NCI-H82 treated with DMSO at 0.1 percent for 48 hours (cell line): ENCODE measurements around the gene ETV5.
"Not testable (repeated sequence)": the region's sequence is repeated elsewhere in the genome, so short reads cannot be mapped to it uniquely, and the experiment has no call there.

ENCODE experiments used
- DNase-seq: peaks from one replicate; lab custom pipeline; 2025; ENCODE audit not compliant: unreplicated experiment; lab: John Stamatoyannopoulos, UW

Gene ETV5

GRCh38 chr3:186025161-186025560 lies 83.7 kb downstream of the ETV5 start:
- DNase-seq = no peak

GRCh38 chr3:186024210-186024609 lies 84.7 kb downstream of the ETV5 start:
- no peak for DNase-seq

GRCh38 chr3:186022931-186023330 lies 86.0 kb downstream of the ETV5 start:
- no peak for DNase-seq

GRCh38 chr3:186021673-186022362 lies 87.1 kb downstream of the ETV5 start:
- DNase-seq = no peak

GRCh38 chr3:186021250-186021649 lies 87.6 kb downstream of the ETV5 start:
- not testable (repeated sequence) for DNase-seq

GRCh38 chr3:186019288-186019687 lies 89.6 kb downstream of the ETV5 start:
- DNase-seq = not testable (repeated sequence)

GRCh38 chr3:186014866-186015265 lies 94.0 kb downstream of the ETV5 start:
- DNase-seq = no peak

- DNase-seq = no peak
Observed at GRCh38 chr3:186013312-186013711, 95.6 kb downstream of the ETV5 start.

- DNase-seq = no peak
Observed at GRCh38 chr3:186012137-186012536, 96.8 kb downstream of the ETV5 start.

- DNase-seq = no peak
Observed at GRCh38 chr3:186004671-186005070, 104.2 kb downstream of the ETV5 start.

GRCh38 chr3:186004209-186004608 lies 104.7 kb downstream of the ETV5 start:
- no peak for DNase-seq

GRCh38 chr3:186003610-186004009 lies 105.3 kb downstream of the ETV5 start:
- DNase-seq = no peak

- no peak for DNase-seq
Observed at GRCh38 chr3:186002884-186003472, 105.9 kb downstream of the ETV5 start.

- no peak for DNase-seq
Observed at GRCh38 chr3:186001842-186002241, 107.0 kb downstream of the ETV5 start.

- DNase-seq = no peak
Observed at GRCh38 chr3:185999221-185999620, 109.7 kb downstream of the ETV5 start.

- no peak for DNase-seq
Observed at GRCh38 chr3:185998136-185998535, 110.8 kb downstream of the ETV5 start.

GRCh38 chr3:185997130-185997529 lies 111.8 kb downstream of the ETV5 start:
- DNase-seq = no peak
